ENCODE data around the gene TRAF1. TPM values are rescaled to one million over a fixed set of nuclear protein-coding genes. Genes with fewer than 3 reads are reported as not detected.

The TRAF1 gene
- total RNA-seq, 1 experiment from 2014 or later: 1.8 TPM

- no peak for TF ChIP-seq ATF6 (CRISPR knock-in tag; IDR thresholded peaks at IDR 0.05)
- no peak for TF ChIP-seq ZMAT4 (CRISPR knock-in tag; IDR thresholded peaks at IDR 0.05)
- no peak for TF ChIP-seq E2F1 (CRISPR knock-in tag; IDR thresholded peaks at IDR 0.05)
- no peak for TF ChIP-seq E2F4 (CRISPR knock-in tag; IDR thresholded peaks at IDR 0.05; ENCODE audit: borderline replicate concordance, low read depth)
- TF ChIP-seq FOXJ3 (CRISPR knock-in tag; IDR thresholded peaks at IDR 0.05; ENCODE audit: borderline replicate concordance): no peak
- no peak for TF ChIP-seq ZNF232 (CRISPR knock-in tag; IDR thresholded peaks at IDR 0.05)
- no peak for TF ChIP-seq OVOL2 (CRISPR knock-in tag; IDR thresholded peaks at IDR 0.05; ENCODE audit: borderline replicate concordance)
- TF ChIP-seq FOXK1 (CRISPR knock-in tag; IDR thresholded peaks at IDR 0.05): no peak
- TF ChIP-seq TCF7 (CRISPR knock-in tag; IDR thresholded peaks at IDR 0.05; ENCODE audit: low read depth): no peak
- TF ChIP-seq ATF1 (CRISPR knock-in tag; IDR thresholded peaks at IDR 0.05): no peak
Measured at GRCh38 chr9:120900824-120901223, 25.8 kb downstream of the TRAF1 start (continued).

- Mint-ChIP-seq H3K4me1 (0 out of 2 replicates have a peak, but pooled peaks cover 3% of the 10 kb centered on the region), H3K27ac (no peak overlapping the region), H3K4me3 (no peak overlapping the region), H3K36me3 (no peaks in the 10 kb centered on the region), H3K9me3 (no peaks in the 10 kb centered on the region), H3K27me3 (ENCODE audit: low read depth) (peaks cover 17% of the 10 kb centered on the region)
- DNase-seq (ENCODE audit: low spot score) (no peak), ATAC-seq (no peak)
- ChIA-PET CTCF (interaction anchor here (1.1 kb wide), 2 partner anchors 12 to 82 kb away, joined by 3 to 5 read pairs; no protein-coding TSS in a partner anchor), POLR2A (no interaction called here)
- no peak for TF ChIP-seq CREB1 (CRISPR knock-in tag; IDR thresholded peaks at IDR 0.05)
- TF ChIP-seq NFE2L1 (CRISPR knock-in tag; IDR thresholded peaks at IDR 0.05): no peak
- TF ChIP-seq SMAD4 (CRISPR knock-in tag; IDR thresholded peaks at IDR 0.05): no peak
- TF ChIP-seq ZBTB43 (CRISPR knock-in tag; IDR thresholded peaks at IDR 0.05): no peak
- TF ChIP-seq ZNF317 (CRISPR knock-in tag; IDR thresholded peaks at IDR 0.05; ENCODE audit: borderline replicate concordance, low read depth): no peak
- TF ChIP-seq CREM (CRISPR knock-in tag; IDR thresholded peaks at IDR 0.05): no peak
- no peak for TF ChIP-seq TCF7 (CRISPR knock-in tag; IDR thresholded peaks at IDR 0.05; ENCODE audit: low read depth)
Measured at GRCh38 chr9:120899490-120900068, 27.0 kb downstream of the TRAF1 start.

GRCh38 chr9:120898396-120898795 is 28.2 kb downstream of the TRAF1 start:
- no peak for ATAC-seq
- no peak overlapping the region for H3K27ac Mint-ChIP-seq
- POLR2A ChIA-PET: interaction anchor here (0.5 kb wide), 1 partner anchor 58 kb away, joined by 3 read pairs; no protein-coding TSS in a partner anchor
- no peak overlapping the region for H3K4me3 Mint-ChIP-seq
- CTCF ChIA-PET: interaction anchor here (1.0 to 1.1 kb wide), 2 partner anchors 13 to 15 kb away, joined by 3 to 5 read pairs; no protein-coding TSS in a partner anchor
- 0 out of 2 replicates have a peak, but pooled peaks cover 3% of the 10 kb centered on the region for H3K4me1 Mint-ChIP-seq
- H3K36me3 Mint-ChIP-seq: no peaks in the 10 kb centered on the region
- DNase-seq (ENCODE audit: low spot score): no peak
- no peaks in the 10 kb centered on the region for H3K9me3 Mint-ChIP-seq
- H3K27me3 Mint-ChIP-seq (ENCODE audit: low read depth): peaks cover 27% of the 10 kb centered on the region
- TF ChIP-seq MXD4 (CRISPR knock-in tag; IDR thresholded peaks at IDR 0.05; ENCODE audit: borderline replicate concordance): no peak
- no peak for TF ChIP-seq ZMAT4 (CRISPR knock-in tag; IDR thresholded peaks at IDR 0.05)
- TF ChIP-seq NR3C1 (CRISPR knock-in tag; conservative IDR thresholded peaks at IDR 0.05; ENCODE audit: low read depth): no peak
- TF ChIP-seq TCF7 (CRISPR knock-in tag; IDR thresholded peaks at IDR 0.05; ENCODE audit: low read depth): no peak
- no peak for TF ChIP-seq ZNF138 (CRISPR knock-in tag; conservative IDR thresholded peaks at IDR 0.05)
- TF ChIP-seq ARID4B (CRISPR knock-in tag; IDR thresholded peaks at IDR 0.05; ENCODE audit: borderline replicate concordance): no peak

Measured in WTC11 (cell line).